MM.1S (cell line): Measurements from ENCODE around the gene DNAH11.

Experiments
- DNase-seq: peaks from one replicate; pipeline ENCODE4 v3.0.0-alpha.2; 2015
- H2AFZ ChIP-seq: fragments of 300-600 bp; sonication (generic); 2 replicates; pipeline ENCODE4 v1.6.0; 2016; ENCODE audit warnings: antibody characterized with exemption, low read length
- H3F3A ChIP-seq: fragments of 300-600 bp; sonication (generic); 2 replicates; pipeline ENCODE4 v1.6.1; 2016; ENCODE audit warnings: mild to moderate bottlenecking, antibody characterized with exemption, low read length, moderate library complexity, mixed read lengths; ENCODE audit not compliant: insufficient read depth
- H3K27ac ChIP-seq: fragments of 300-600 bp; sonication (generic); 2 replicates; pipeline ENCODE4 v1.5.1; 2016; ENCODE audit warnings: mild to moderate bottlenecking, low read length
- H3K27me3 ChIP-seq: fragments of 300-600 bp; sonication (generic); replicated peaks from 2 replicates; pipeline ENCODE4 v1.6.0; 2016; ENCODE audit warnings: low read length; ENCODE audit not compliant: insufficient read depth
- H3K36me3 ChIP-seq: fragments of 300-600 bp; sonication (generic); replicated peaks from 2 replicates; pipeline ENCODE4 v1.6.1; 2016; ENCODE audit warnings: mild to moderate bottlenecking, low read length, mixed read lengths; ENCODE audit not compliant: insufficient read depth
- H3K4me1 ChIP-seq: fragments of 300-600 bp; sonication (generic); 2 replicates; pipeline ENCODE4 v1.6.1; 2016; ENCODE audit warnings: low read length, mixed read lengths
- H3K4me2 ChIP-seq: fragments of 300-600 bp; sonication (generic); 2 replicates; pipeline ENCODE4 v1.6.0; 2016; ENCODE audit warnings: low read depth, low read length
- H3K4me3 ChIP-seq: fragments of 300-600 bp; sonication (generic); 2 replicates; pipeline ENCODE4 v1.5.1; 2016; ENCODE audit warnings: low read length, mixed read lengths
- H3K79me2 ChIP-seq: fragments of 300-600 bp; sonication (generic); 2 replicates; pipeline ENCODE4 v1.6.1; 2016; ENCODE audit warnings: mixed run types, low read length, mixed read lengths
- H3K9ac ChIP-seq: fragments of 300-600 bp; sonication (generic); 2 replicates; pipeline ENCODE4 v1.6.1; 2016; ENCODE audit warnings: low read length, mixed read lengths
- H3K9me2 ChIP-seq: fragments of 300-600 bp; sonication (generic); replicated peaks from 2 replicates; pipeline ENCODE4 v1.6.1; 2016; ENCODE audit warnings: mild to moderate bottlenecking, low read length, mixed read lengths; ENCODE audit not compliant: insufficient read depth
- H3K9me3 ChIP-seq: fragments of 300-600 bp; sonication (generic); replicated peaks from 2 replicates; pipeline ENCODE4 v1.6.1; 2016; ENCODE audit warnings: mild to moderate bottlenecking, low read length, mixed read lengths; ENCODE audit not compliant: insufficient read depth
- H4K20me1 ChIP-seq: fragments of 300-600 bp; sonication (generic); 2 replicates; pipeline ENCODE4 v1.6.1; 2016; ENCODE audit warnings: mild to moderate bottlenecking, low read length, moderate library complexity, mixed read lengths; ENCODE audit not compliant: insufficient read depth
- EZH2 ChIP-seq: fragments of 300-600 bp; sonication (generic); optimal IDR thresholded peaks from 2 replicates; pipeline ENCODE3; 2017; ENCODE audit warnings: low read depth, mild to moderate bottlenecking, antibody characterized with exemption, low read length, mixed read lengths
- EZH2phosphoT487 ChIP-seq: fragments of 300-600 bp; sonication (generic); IDR thresholded peaks from 2 replicates; pipeline ENCODE4 v1.6.1; 2018; ENCODE audit warnings: antibody characterized with exemption, low read length
- TF ChIP-seq, protein P1 (sequence below): fragments of 300-600 bp; sonication (generic); IDR thresholded peaks from 2 replicates; pipeline ENCODE4 v1.5.1; 2016; ENCODE audit warnings: antibody characterized with exemption, low read length, mixed read lengths

DNAH11 gene

DNA sequence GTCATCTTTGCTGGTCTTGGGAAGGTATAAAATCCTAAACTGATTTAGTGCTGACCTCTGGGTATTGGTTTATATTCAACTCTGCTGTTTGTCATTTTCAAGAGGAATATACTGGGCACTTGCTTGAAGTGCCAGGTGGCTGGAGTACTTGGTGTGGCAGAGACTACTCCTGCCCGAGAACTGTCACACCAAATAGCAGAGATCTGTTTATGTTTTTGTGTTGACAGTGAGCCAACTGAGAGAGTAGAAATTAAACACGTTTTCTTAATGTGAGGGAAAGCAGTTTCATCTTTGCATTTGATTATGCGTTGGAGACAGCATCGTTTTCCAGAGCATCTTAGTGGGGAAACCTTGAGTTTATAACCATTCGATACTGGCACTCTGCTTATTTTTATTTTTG, 228.4 kb downstream of the DNAH11 start:
- H3K4me2 ChIP-seq, result no peak overlapping the region
- DNase-seq, result no peak
- no peaks in the 10 kb centered on the region for H3K9me3 ChIP-seq
- no peak overlapping the region for H3K9ac ChIP-seq
- 0 out of 2 replicates have a peak, but pooled peaks cover 5% of the 10 kb centered on the region for H3K4me1 ChIP-seq
- H3K27me3 ChIP-seq, result peaks cover 2% of the 10 kb centered on the region; the same call in 1 of the 2 replicates
- H3K9me2 ChIP-seq, result no peaks in the 10 kb centered on the region
- 0 out of 2 replicates have a peak, but pooled peaks cover 3% of the 10 kb centered on the region for H3F3A ChIP-seq
- H3K79me2 ChIP-seq, result no peaks in the 10 kb centered on the region
- no peaks in the 10 kb centered on the region for H4K20me1 ChIP-seq
- TF ChIP-seq, protein P1, sequence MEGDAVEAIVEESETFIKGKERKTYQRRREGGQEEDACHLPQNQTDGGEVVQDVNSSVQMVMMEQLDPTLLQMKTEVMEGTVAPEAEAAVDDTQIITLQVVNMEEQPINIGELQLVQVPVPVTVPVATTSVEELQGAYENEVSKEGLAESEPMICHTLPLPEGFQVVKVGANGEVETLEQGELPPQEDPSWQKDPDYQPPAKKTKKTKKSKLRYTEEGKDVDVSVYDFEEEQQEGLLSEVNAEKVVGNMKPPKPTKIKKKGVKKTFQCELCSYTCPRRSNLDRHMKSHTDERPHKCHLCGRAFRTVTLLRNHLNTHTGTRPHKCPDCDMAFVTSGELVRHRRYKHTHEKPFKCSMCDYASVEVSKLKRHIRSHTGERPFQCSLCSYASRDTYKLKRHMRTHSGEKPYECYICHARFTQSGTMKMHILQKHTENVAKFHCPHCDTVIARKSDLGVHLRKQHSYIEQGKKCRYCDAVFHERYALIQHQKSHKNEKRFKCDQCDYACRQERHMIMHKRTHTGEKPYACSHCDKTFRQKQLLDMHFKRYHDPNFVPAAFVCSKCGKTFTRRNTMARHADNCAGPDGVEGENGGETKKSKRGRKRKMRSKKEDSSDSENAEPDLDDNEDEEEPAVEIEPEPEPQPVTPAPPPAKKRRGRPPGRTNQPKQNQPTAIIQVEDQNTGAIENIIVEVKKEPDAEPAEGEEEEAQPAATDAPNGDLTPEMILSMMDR, result no peak
- TF ChIP-seq EZH2 (no peak), EZH2phosphoT487 (no peak)
- H3K27ac ChIP-seq, result no peak overlapping the region
- no peak overlapping the region for H2AFZ ChIP-seq
- H3K36me3 ChIP-seq, result no peaks in the 10 kb centered on the region
- no peak overlapping the region for H3K4me3 ChIP-seq

DNA sequence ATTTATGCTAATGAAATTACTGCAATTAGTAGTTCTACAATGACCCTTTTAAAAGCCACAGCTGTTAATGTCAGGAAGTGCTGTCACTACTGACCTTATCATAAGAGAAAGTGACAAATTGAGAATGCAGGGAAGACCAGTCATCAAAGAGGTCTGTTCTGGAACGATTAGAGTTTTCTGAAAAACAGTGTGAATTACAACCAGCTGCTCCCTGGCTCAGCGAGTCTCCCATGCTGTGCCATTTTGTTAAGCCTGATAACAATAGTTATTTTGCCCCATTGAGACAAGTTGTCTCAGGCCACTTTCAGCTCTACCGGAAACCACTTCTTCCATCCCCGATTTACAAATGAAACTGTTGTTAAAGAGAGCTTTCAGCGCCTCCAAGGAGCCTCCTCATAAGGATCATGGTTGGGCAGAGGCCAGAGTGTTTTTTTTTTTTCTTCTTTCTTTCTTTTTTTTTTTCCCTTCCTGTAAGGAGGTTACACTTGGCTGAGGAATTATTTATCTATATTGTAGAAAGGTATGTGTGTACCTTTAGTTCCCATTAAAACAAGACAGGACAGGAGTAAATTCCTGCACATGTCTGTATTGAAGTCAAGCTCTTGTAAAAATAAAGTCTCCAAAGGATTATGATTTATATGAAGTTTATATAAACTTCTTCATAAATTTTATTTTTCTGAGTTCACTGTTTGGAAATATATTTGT, 229.2 kb downstream of the DNAH11 start:
- Histone ChIP-seq H3K36me3 (no peaks in the 10 kb centered on the region), H3F3A (0 out of 2 replicates have a peak, but pooled peaks cover under 1% of the 10 kb centered on the region), H4K20me1 (no peaks in the 10 kb centered on the region), H3K79me2 (no peaks in the 10 kb centered on the region), H3K4me1 (0 out of 2 replicates have a peak, but pooled peaks cover 2% of the 10 kb centered on the region), H3K27ac (no peak overlapping the region), H3K27me3 (no peaks in the 10 kb centered on the region), H3K9ac (no peak overlapping the region), H3K4me3 (no peak overlapping the region), H3K9me2 (no peaks in the 10 kb centered on the region), H3K4me2 (0 out of 2 replicates have a peak overlapping the region, but pooled peaks have one; percentile 12), H3K9me3 (no peaks in the 10 kb centered on the region), H2AFZ (no peak overlapping the region)
- peak; percentile 22 for DNase-seq
- TF ChIP-seq EZH2 (no peak), EZH2phosphoT487 (no peak)
- TF ChIP-seq, protein P1, result no peak

DNA sequence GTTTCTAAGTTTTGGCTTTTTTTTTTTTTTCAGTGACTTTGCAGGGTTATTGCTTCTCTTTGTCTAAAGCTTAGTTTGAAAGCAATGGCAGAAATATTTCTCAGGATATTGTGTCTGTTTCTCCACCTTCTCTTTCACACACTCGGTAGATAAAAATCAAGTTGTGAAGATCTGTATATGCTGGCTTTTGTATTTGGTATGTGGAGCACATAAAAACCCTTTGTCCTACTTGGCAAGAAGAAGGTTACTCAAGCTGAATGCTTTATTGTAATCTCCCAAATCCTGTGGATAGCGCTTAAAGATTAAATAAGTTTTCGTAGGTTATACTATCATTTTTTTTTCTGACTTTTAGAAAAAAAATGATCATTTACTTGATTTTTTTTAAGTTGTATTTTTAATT, 230.5 kb downstream of the DNAH11 start:
- Histone ChIP-seq H3K27ac (no peak overlapping the region), H4K20me1 (no peaks in the 10 kb centered on the region), H3K9ac (no peak overlapping the region), H3K4me3 (no peak overlapping the region), H3K9me3 (no peaks in the 10 kb centered on the region), H3K4me2 (no peak overlapping the region), H3K36me3 (no peaks in the 10 kb centered on the region), H3F3A (no peaks in the 10 kb centered on the region), H2AFZ (no peak overlapping the region), H3K9me2 (no peaks in the 10 kb centered on the region), H3K4me1 (no peaks in the 10 kb centered on the region), H3K79me2 (no peaks in the 10 kb centered on the region), H3K27me3 (no peaks in the 10 kb centered on the region)
- no peak for DNase-seq
- TF ChIP-seq EZH2 (no peak), EZH2phosphoT487 (no peak)
- TF ChIP-seq, protein P1, result no peak
